ENCODE data around the gene BIRC7. TPM values are rescaled to one million over a fixed set of nuclear protein-coding genes. Genes with fewer than 3 reads are reported as not detected.

Gene BIRC7
- total RNA-seq, 1 experiment from 2014 or later, result not detected

GRCh38 chr20:63259734-63260460 is 24.2 kb downstream of the BIRC7 start:
- peaks cover 7% of the 10 kb centered on the region for H3K9me3 Mint-ChIP-seq (ENCODE audit: unreplicated experiment)
- no peak for DNase-seq (ENCODE audit: unreplicated experiment)
- no peaks in the 10 kb centered on the region for H3K36me3 Mint-ChIP-seq (ENCODE audit: insufficient read depth, unreplicated experiment)
- ChIA-PET CTCF (interaction anchor here (0.6 to 1.9 kb wide), 3 partner anchors 37 to 143 kb away, joined by 3 to 10 read pairs (median 3); no protein-coding TSS in a partner anchor), POLR2A (interaction anchor here (1.4 kb wide), 1 partner anchor 36 kb away, joined by 3 read pairs; no protein-coding TSS in a partner anchor)
- no peak for TF ChIP-seq CTCF (IDR thresholded peaks at IDR 0.05; ENCODE audit: unreplicated experiment)
- BruUV-seq (replicated peaks), result no TSS peak
- H3K27ac Mint-ChIP-seq (ENCODE audit: low read depth, unreplicated experiment), result no peak overlapping the region
- H3K27me3 Mint-ChIP-seq (ENCODE audit: insufficient read depth, unreplicated experiment), result peaks cover 68% of the 10 kb centered on the region
- H3K4me1 Mint-ChIP-seq (ENCODE audit: insufficient read depth, unreplicated experiment), result peaks cover 21% of the 10 kb centered on the region
- intact Hi-C loops (cut with micrococcal nuclease), result no loop called here
- no peak overlapping the region for H3K4me3 Mint-ChIP-seq (ENCODE audit: unreplicated experiment)

GRCh38 chr20:63260521-63260920 is 24.8 kb downstream of the BIRC7 start:
- no peak for TF ChIP-seq CTCF (IDR thresholded peaks at IDR 0.05; ENCODE audit: unreplicated experiment)
- Mint-ChIP-seq H3K4me1 (ENCODE audit: insufficient read depth, unreplicated experiment) (peaks cover 18% of the 10 kb centered on the region), H3K27me3 (ENCODE audit: insufficient read depth, unreplicated experiment) (peaks cover 64% of the 10 kb centered on the region), H3K27ac (ENCODE audit: low read depth, unreplicated experiment) (no peak overlapping the region), H3K9me3 (ENCODE audit: unreplicated experiment) (peaks cover 7% of the 10 kb centered on the region), H3K36me3 (ENCODE audit: insufficient read depth, unreplicated experiment) (no peaks in the 10 kb centered on the region), H3K4me3 (ENCODE audit: unreplicated experiment) (no peak overlapping the region)
- no TSS peak for BruUV-seq (replicated peaks)
- CTCF ChIA-PET, result interaction anchor here (0.6 to 0.9 kb wide), 3 partner anchors 37 to 773 kb away, joined by 3 read pairs; no protein-coding TSS in a partner anchor
- no peak for DNase-seq (ENCODE audit: unreplicated experiment)
- intact Hi-C loops (cut with micrococcal nuclease), result no loop called here
- POLR2A ChIA-PET, result no interaction called here

GRCh38 chr20:63261060-63261794 is 25.5 kb downstream of the BIRC7 start:
- peaks cover 11% of the 10 kb centered on the region for H3K4me1 Mint-ChIP-seq (ENCODE audit: insufficient read depth, unreplicated experiment)
- POLR2A ChIA-PET, result no interaction called here
- BruUV-seq (replicated peaks), result no TSS peak
- TF ChIP-seq CTCF (IDR thresholded peaks at IDR 0.05; ENCODE audit: unreplicated experiment), result no peak
- H3K27me3 Mint-ChIP-seq (ENCODE audit: insufficient read depth, unreplicated experiment), result peaks cover 63% of the 10 kb centered on the region
- CTCF ChIA-PET, result interaction anchor here (0.6 to 0.9 kb wide), 4 partner anchors 38 to 772 kb away, joined by 3 read pairs; no protein-coding TSS in a partner anchor
- intact Hi-C loops (cut with micrococcal nuclease), result no loop called here
- H3K9me3 Mint-ChIP-seq (ENCODE audit: unreplicated experiment), result peaks cover 7% of the 10 kb centered on the region
- H3K27ac Mint-ChIP-seq (ENCODE audit: low read depth, unreplicated experiment), result no peak overlapping the region
- no peak for DNase-seq (ENCODE audit: unreplicated experiment)
- no peaks in the 10 kb centered on the region for H3K36me3 Mint-ChIP-seq (ENCODE audit: insufficient read depth, unreplicated experiment)
- no peak overlapping the region for H3K4me3 Mint-ChIP-seq (ENCODE audit: unreplicated experiment)

DNA sequence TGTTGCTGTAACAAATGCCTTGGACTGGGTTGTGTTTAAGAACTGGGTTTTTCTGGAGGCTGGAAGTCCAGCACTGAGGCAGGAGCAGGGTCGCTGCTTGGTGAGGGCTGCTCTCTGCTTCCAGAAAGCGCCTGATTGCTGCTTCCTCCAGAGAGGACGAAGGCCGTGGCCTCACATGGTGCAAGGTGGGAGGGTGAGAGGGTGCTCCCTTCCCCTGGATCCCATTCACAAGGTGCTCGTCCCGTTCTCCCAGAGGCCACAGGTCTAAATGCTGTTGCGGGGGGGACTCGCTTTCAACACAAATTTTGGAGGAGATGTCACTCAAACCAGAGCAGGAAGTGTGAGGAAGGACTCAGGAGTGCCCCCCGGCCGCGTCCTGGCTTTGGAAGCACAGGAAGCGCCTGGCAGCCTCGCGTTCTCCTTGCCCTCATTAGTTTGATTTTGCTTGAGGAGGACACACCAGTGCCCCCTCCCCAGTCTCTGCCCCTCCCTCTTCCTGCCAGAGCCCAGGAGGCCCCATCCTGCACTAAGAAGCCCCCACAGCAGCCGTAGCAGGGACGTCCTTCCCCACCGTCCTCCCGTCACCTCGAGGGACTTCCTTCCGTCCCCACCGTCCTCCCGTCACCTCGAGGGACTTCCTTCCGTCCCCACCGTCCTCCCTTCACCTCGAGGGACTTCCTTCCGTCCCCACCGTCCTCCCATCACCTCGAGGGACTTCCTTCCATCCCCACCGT is 26.3 kb downstream of the BIRC7 start:
- POLR2A ChIA-PET, result no interaction called here
- H3K9me3 Mint-ChIP-seq (ENCODE audit: unreplicated experiment), result peaks cover 4% of the 10 kb centered on the region
- intact Hi-C loops (cut with micrococcal nuclease), result no loop called here
- no peak overlapping the region for H3K4me3 Mint-ChIP-seq (ENCODE audit: unreplicated experiment)
- no peaks in the 10 kb centered on the region for H3K36me3 Mint-ChIP-seq (ENCODE audit: insufficient read depth, unreplicated experiment)
- no peak for TF ChIP-seq CTCF (IDR thresholded peaks at IDR 0.05; ENCODE audit: unreplicated experiment)
- H3K27me3 Mint-ChIP-seq (ENCODE audit: insufficient read depth, unreplicated experiment), result peaks cover 57% of the 10 kb centered on the region
- BruUV-seq (replicated peaks), result no TSS peak
- H3K4me1 Mint-ChIP-seq (ENCODE audit: insufficient read depth, unreplicated experiment), result peaks cover 5% of the 10 kb centered on the region
- CTCF ChIA-PET, result no interaction called here
- no peak for DNase-seq (ENCODE audit: unreplicated experiment)
- H3K27ac Mint-ChIP-seq (ENCODE audit: low read depth, unreplicated experiment), result no peak overlapping the region
